Eye (tissue), 1 donor: ENCODE data around the gene GRHPR.
"Not testable (repeated sequence)": the region's sequence is repeated elsewhere in the genome, so short reads cannot be mapped to it uniquely, and the experiment has no call there.

Experiments
- DNase-seq: peaks from one replicate; pipeline ENCODE4 v3.0.0-alpha.2; 2015

Gene GRHPR

GRCh38 chr9:37451628-37452027, 29.1 kb downstream of the GRHPR start:
- DNase-seq = no peak

- DNase-seq = no peak
Measured at GRCh38 chr9:37452611-37453010, 30.1 kb downstream of the GRHPR start.

GRCh38 chr9:37453827-37454226, 31.3 kb downstream of the GRHPR start:
- no peak for DNase-seq

GRCh38 chr9:37454238-37454637, 31.7 kb downstream of the GRHPR start:
- DNase-seq = no peak

- no peak for DNase-seq
Measured at GRCh38 chr9:37455884-37456647, 33.6 kb downstream of the GRHPR start.

- DNase-seq = no peak
Measured at GRCh38 chr9:37456817-37457216, 34.3 kb downstream of the GRHPR start.

GRCh38 chr9:37464006-37464405, 41.5 kb downstream of the GRHPR start:
- DNase-seq = no peak

GRCh38 chr9:37464426-37465248, 42.1 kb downstream of the GRHPR start:
- DNase-seq = no peak

- peak; percentile 100 for DNase-seq
Measured at GRCh38 chr9:37465249-37466036, 42.9 kb downstream of the GRHPR start, which contains the start of gene ZBTB5. TSS of gene ZBTB5 (minus strand) at chr9:37465450. CDS start at chr9:37442551, 22,899 bp downstream.

- peak; percentile 82 for DNase-seq
Measured at GRCh38 chr9:37466037-37466709, 43.7 kb downstream of the GRHPR start.

- not testable (repeated sequence) for DNase-seq
Measured at GRCh38 chr9:37467530-37467929, 45.0 kb downstream of the GRHPR start.

- no peak for DNase-seq
Measured at GRCh38 chr9:37468620-37469019, 46.1 kb downstream of the GRHPR start.

- peak; percentile 72 for DNase-seq
Measured at GRCh38 chr9:37471942-37472684, 49.6 kb downstream of the GRHPR start.

GRCh38 chr9:37473982-37474381, 51.5 kb downstream of the GRHPR start:
- not testable (repeated sequence) for DNase-seq

- no peak for DNase-seq
Measured at GRCh38 chr9:37474438-37474837, 51.9 kb downstream of the GRHPR start.

GRCh38 chr9:37476930-37477329, 54.4 kb downstream of the GRHPR start:
- no peak for DNase-seq

GRCh38 chr9:37477443-37477842, 54.9 kb downstream of the GRHPR start:
- not testable (repeated sequence) for DNase-seq

GRCh38 chr9:37477987-37478619, 55.6 kb downstream of the GRHPR start:
- DNase-seq = not testable (repeated sequence)

- no peak for DNase-seq
Measured at GRCh38 chr9:37480759-37481158, 58.3 kb downstream of the GRHPR start.

- DNase-seq = peak; percentile 95
Measured at GRCh38 chr9:37485389-37486255, 63.1 kb downstream of the GRHPR start, which contains the start of gene POLR1E. TSS of gene POLR1E (plus strand) at chr9:37485948. CDS start at chr9:37486048, 100 bp downstream.
